Measurements from ENCODE around the gene SP110.

The SP110 gene

GRCh38 chr2:230234122-230234722 lies 14.4 kb upstream of the SP110 start:
- TF ChIP-seq GATA2 (IDR thresholded peaks at IDR 0.05; ENCODE audit: low read depth, low read length) (no peak), GATA3 (IDR thresholded peaks at IDR 0.05; ENCODE audit: low read depth, low read length) (no peak)

GRCh38 chr2:230231251-230231650 lies 11.5 kb upstream of the SP110 start:
- TF ChIP-seq GATA2 (IDR thresholded peaks at IDR 0.05; ENCODE audit: low read depth, low read length) (no peak), GATA3 (IDR thresholded peaks at IDR 0.05; ENCODE audit: low read depth, low read length) (no peak)

- TF ChIP-seq GATA3 (IDR thresholded peaks at IDR 0.05; ENCODE audit: low read depth, low read length) = no peak
Measured at GRCh38 chr2:230230496-230231200, 10.9 kb upstream of the SP110 start.

GRCh38 chr2:230230087-230230486 lies 10.3 kb upstream of the SP110 start:
- TF ChIP-seq GATA3 (IDR thresholded peaks at IDR 0.05; ENCODE audit: low read depth, low read length) = no peak
- no peak for TF ChIP-seq GATA2 (IDR thresholded peaks at IDR 0.05; ENCODE audit: low read depth, low read length)

GRCh38 chr2:230227216-230227615 lies 7.4 kb upstream of the SP110 start:
- no peak for TF ChIP-seq GATA2 (IDR thresholded peaks at IDR 0.05; ENCODE audit: low read depth, low read length)

GRCh38 chr2:230226051-230226551 lies 6.3 kb upstream of the SP110 start:
- no peak for TF ChIP-seq GATA2 (IDR thresholded peaks at IDR 0.05; ENCODE audit: low read depth, low read length)
- TF ChIP-seq GATA3 (IDR thresholded peaks at IDR 0.05; ENCODE audit: low read depth, low read length) = no peak

- TF ChIP-seq GATA3 (IDR thresholded peaks at IDR 0.05; ENCODE audit: low read depth, low read length) = no peak
- no peak for TF ChIP-seq GATA2 (IDR thresholded peaks at IDR 0.05; ENCODE audit: low read depth, low read length)
Measured at GRCh38 chr2:230225486-230225885, 5.7 kb upstream of the SP110 start, which contains the start of gene SP140. Gene SP140, plus strand, starts transcription at chr2:230225736. Its CDS starts 109 bp downstream, at chr2:230225845.

- no peak for TF ChIP-seq GATA3 (IDR thresholded peaks at IDR 0.05; ENCODE audit: low read depth, low read length)
- no peak for TF ChIP-seq GATA2 (IDR thresholded peaks at IDR 0.05; ENCODE audit: low read depth, low read length)
Measured at GRCh38 chr2:230224458-230224857, 4.7 kb upstream of the SP110 start.

- TF ChIP-seq GATA2 (IDR thresholded peaks at IDR 0.05; ENCODE audit: low read depth, low read length) (no peak), GATA3 (IDR thresholded peaks at IDR 0.05; ENCODE audit: low read depth, low read length) (no peak)
Measured at GRCh38 chr2:230221493-230221892, 1.7 kb upstream of the SP110 start.

GRCh38 chr2:230220347-230220969 lies 674 bp upstream of the SP110 start:
- TF ChIP-seq GATA3 (IDR thresholded peaks at IDR 0.05; ENCODE audit: low read depth, low read length) (no peak), GATA2 (IDR thresholded peaks at IDR 0.05; ENCODE audit: low read depth, low read length) (no peak)

GRCh38 chr2:230218421-230218820 lies 1.4 kb downstream of the SP110 start:
- TF ChIP-seq GATA2 (IDR thresholded peaks at IDR 0.05; ENCODE audit: low read depth, low read length) (no peak), GATA3 (IDR thresholded peaks at IDR 0.05; ENCODE audit: low read depth, low read length) (no peak)

- TF ChIP-seq GATA2 (IDR thresholded peaks at IDR 0.05; ENCODE audit: low read depth, low read length) (no peak), GATA3 (IDR thresholded peaks at IDR 0.05; ENCODE audit: low read depth, low read length) (no peak)
Measured at GRCh38 chr2:230217424-230217823, 2.4 kb downstream of the SP110 start.

- TF ChIP-seq GATA2 (IDR thresholded peaks at IDR 0.05; ENCODE audit: low read depth, low read length) = no peak
- TF ChIP-seq GATA3 (IDR thresholded peaks at IDR 0.05; ENCODE audit: low read depth, low read length) = no peak
Measured at GRCh38 chr2:230216489-230216888, 3.3 kb downstream of the SP110 start.

GRCh38 chr2:230209422-230210051 lies 10.2 kb downstream of the SP110 start:
- TF ChIP-seq GATA2 (IDR thresholded peaks at IDR 0.05; ENCODE audit: low read depth, low read length) (no peak), GATA3 (IDR thresholded peaks at IDR 0.05; ENCODE audit: low read depth, low read length) (no peak)
